CD4-positive, alpha-beta T cell treated with Interleukin-15 for 4 hours (primary cell): Measurements from ENCODE around the gene FPGS.
"Not testable (repeated sequence)": the region's sequence is repeated elsewhere in the genome, so short reads cannot be mapped to it uniquely, and the experiment has no call there.

Source experiments
- DNase-seq: peaks from one replicate; pipeline ENCODE4 v3.0.0-alpha.2; 2020; ENCODE audit warnings: low spot score

The FPGS gene

GRCh38 chr9:127802576-127803443 is at the start of gene FPGS:
Gene FPGS, plus strand, starts transcription at chr9:127802882. Its CDS starts 43 bp downstream, at chr9:127802925.
- peak; percentile 82 for DNase-seq

- DNase-seq = no peak
Observed at GRCh38 chr9:127753148-127753547, 49.5 kb upstream of the FPGS start.

- DNase-seq = no peak
Observed at GRCh38 chr9:127753622-127754021, 49.1 kb upstream of the FPGS start.

- DNase-seq = no peak
Observed at GRCh38 chr9:127754099-127755060, 48.3 kb upstream of the FPGS start.

GRCh38 chr9:127755061-127756060 is 47.3 kb upstream of the FPGS start:
- no peak for DNase-seq

- DNase-seq = no peak
Observed at GRCh38 chr9:127756233-127756632, 46.4 kb upstream of the FPGS start.

- DNase-seq = not testable (repeated sequence)
Observed at GRCh38 chr9:127756776-127757175, 45.9 kb upstream of the FPGS start.

GRCh38 chr9:127758843-127759242 is 43.8 kb upstream of the FPGS start:
- DNase-seq = no peak

- DNase-seq = no peak
Observed at GRCh38 chr9:127761061-127761460, 41.6 kb upstream of the FPGS start.

- no peak for DNase-seq
Observed at GRCh38 chr9:127761491-127761956, 41.2 kb upstream of the FPGS start.

GRCh38 chr9:127762111-127762676 is 40.5 kb upstream of the FPGS start:
- no peak for DNase-seq

- DNase-seq = no peak
Observed at GRCh38 chr9:127763918-127764384, 38.7 kb upstream of the FPGS start.

- DNase-seq = no peak
Observed at GRCh38 chr9:127765418-127765817, 37.3 kb upstream of the FPGS start.

GRCh38 chr9:127767410-127767809 is 35.3 kb upstream of the FPGS start:
- DNase-seq = no peak

GRCh38 chr9:127767909-127768331 is 34.8 kb upstream of the FPGS start:
- DNase-seq = no peak

- DNase-seq = no peak
Observed at GRCh38 chr9:127768698-127769097, 34.0 kb upstream of the FPGS start.

- no peak for DNase-seq
Observed at GRCh38 chr9:127769101-127769500, 33.6 kb upstream of the FPGS start.

GRCh38 chr9:127769929-127770582 is 32.6 kb upstream of the FPGS start:
- no peak for DNase-seq

- no peak for DNase-seq
Observed at GRCh38 chr9:127770583-127770904, 32.1 kb upstream of the FPGS start.

GRCh38 chr9:127770905-127771569 is 31.6 kb upstream of the FPGS start:
- peak; percentile 97 for DNase-seq
